Endometrium (tissue), 2 donors: ENCODE measurements around the gene MDFIC.
"Not testable (repeated sequence)": the region's sequence is repeated elsewhere in the genome, so short reads cannot be mapped to it uniquely, and the experiment has no call there.

Source experiments
- FAIRE-seq: peaks from 2 replicates; lab custom pipeline; 2012; peaks lifted over from hg19 to GRCh38; lab: Jason Lieb, UNC
- donor health status: control.
- donor health status: control.

MDFIC gene

GRCh38 chr7:114922026-114922651 lies at the start of gene MDFIC:
Gene MDFIC, plus strand, starts transcription at chr7:114922094. Its CDS starts 940 bp downstream, at chr7:114923034.
- no peak for FAIRE-seq

DNA sequence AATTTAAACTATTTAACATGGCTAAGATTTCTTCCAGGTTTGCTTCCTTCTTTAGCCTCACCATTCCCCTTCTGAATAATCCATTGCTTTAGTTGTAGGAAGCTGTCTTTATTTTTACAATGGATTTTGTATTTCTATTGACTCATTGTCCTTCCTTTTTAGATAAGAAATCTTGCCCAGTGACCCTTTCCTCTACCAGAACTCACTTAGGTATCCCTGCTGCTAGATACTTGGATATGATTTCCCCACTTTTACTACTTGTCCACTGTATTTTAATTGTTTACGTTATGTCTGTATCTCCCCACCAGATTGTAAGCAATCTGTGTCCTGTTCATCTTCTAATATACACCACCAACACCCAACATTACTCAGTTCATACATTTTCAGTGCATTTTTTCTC lies 47.7 kb upstream of the MDFIC start:
- FAIRE-seq = no peak

- peak; percentile 50 for FAIRE-seq
These were observed 46.7 kb upstream of the MDFIC start for GRCh38 chr7:114875186-114875585.

- peak; percentile 93 for FAIRE-seq
These were observed 42.3 kb upstream of the MDFIC start for GRCh38 chr7:114879554-114879953.

DNA sequence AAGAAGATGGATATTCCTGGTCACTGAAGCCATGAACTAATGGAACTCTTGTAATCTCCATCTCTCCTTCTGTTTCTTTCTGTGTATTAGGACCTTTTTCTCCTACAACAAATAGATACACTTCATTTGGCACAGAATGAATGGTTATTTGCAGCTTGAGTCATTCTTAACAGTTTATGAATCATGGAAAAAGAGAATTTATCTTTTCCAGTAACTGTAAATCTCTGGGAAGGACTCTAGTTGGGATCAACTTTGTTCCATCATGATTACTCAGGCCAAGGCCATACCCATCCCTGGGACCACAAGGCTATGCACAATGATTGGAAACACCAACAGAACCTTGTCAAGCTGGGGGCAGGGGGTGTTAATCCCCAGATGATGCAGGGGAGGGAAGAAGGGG lies 36.1 kb upstream of the MDFIC start:
- no peak for FAIRE-seq

- no peak for FAIRE-seq
These were observed 35.7 kb upstream of the MDFIC start for GRCh38 chr7:114886241-114886640.

DNA sequence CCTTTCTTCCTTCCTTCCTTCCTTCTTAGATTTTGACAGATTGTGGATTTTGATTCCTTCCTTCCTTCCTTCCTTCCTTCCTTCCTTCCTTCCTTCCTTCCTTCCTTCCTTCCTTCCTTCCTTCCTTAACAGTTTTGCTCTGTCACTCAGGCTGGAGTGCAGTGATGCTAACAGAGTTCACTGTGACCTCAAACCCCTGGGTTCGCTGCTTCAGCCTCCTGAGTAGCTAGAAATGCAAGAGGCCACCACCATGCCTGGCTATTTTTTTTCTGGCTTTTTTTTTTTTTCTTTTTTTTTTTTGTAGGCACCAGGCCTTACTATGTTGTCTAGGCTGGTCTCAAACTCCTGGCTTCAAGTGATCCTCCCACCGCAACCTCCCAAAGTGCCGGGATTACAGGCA lies 32.8 kb upstream of the MDFIC start:
- not testable (repeated sequence) for FAIRE-seq

GRCh38 chr7:114889646-114890285 lies 32.1 kb upstream of the MDFIC start:
- no peak for FAIRE-seq

DNA sequence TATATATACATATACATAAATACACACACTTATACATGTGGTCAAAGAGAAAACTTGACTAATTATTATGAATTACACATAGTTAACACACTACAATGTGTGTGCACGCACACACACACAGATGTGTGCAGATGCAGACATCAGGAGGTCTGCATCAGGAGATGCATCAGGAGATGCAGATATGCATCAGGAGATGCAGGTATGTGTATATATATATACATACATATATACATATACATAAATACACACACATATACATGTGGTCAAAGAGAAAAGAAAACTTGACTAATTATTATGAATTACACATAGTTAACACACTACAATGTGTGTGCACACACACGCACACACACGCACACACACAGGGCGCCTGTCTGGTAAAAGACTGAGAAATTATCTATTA lies 31.3 kb upstream of the MDFIC start:
- FAIRE-seq = no peak

- FAIRE-seq = no peak
These were observed 21.8 kb upstream of the MDFIC start for GRCh38 chr7:114900127-114900526.

- no peak for FAIRE-seq
These were observed 20.1 kb upstream of the MDFIC start for GRCh38 chr7:114901771-114902170.

GRCh38 chr7:114903131-114903530 lies 18.8 kb upstream of the MDFIC start:
- no peak for FAIRE-seq

DNA sequence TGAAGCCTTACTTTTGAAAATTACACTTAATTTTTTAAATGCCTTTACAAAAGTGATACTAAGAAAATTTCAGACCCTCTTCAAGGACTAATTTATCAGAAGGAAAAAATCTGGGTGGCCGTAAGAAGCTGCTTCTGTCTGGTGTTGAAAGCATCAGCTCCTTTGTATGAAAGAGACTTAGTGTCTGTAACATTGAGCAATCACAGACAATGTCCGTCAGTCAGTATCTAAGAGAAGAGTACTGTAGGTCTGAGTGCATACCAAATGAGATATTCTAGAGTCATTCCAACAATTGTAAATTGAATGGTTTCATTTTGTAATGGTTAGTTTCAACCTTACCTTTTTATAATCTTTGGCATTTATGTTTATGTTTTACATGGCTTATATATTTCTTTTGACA lies 11.1 kb upstream of the MDFIC start:
- no peak for FAIRE-seq

- no peak for FAIRE-seq
These were observed 10.5 kb upstream of the MDFIC start for GRCh38 chr7:114911411-114911810.

- no peak for FAIRE-seq
These were observed 5.5 kb upstream of the MDFIC start for GRCh38 chr7:114916261-114916892.

- no peak for FAIRE-seq
These were observed 4.6 kb upstream of the MDFIC start for GRCh38 chr7:114917211-114917839.

DNA sequence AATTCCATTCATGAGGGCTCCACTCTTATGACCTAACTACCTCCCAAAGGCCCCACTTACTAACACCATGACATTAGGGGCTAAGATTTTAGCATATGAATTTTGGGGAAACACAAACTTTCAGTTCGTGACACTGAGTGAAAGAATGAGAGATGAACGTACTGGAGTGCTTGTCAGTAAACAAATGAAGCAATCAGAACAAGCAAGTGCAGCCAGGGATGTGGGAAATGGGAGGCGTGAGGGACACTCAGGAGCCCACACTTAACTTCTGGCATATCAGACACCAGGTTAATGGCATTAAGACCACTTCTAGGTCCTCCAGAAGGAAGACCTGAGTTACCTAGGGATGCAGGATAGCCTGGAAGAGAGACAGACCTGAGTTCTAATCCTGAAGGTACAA lies 2.3 kb upstream of the MDFIC start:
- FAIRE-seq = no peak

GRCh38 chr7:114921631-114922025 lies 266 bp upstream of the MDFIC start:
- FAIRE-seq = no peak

DNA sequence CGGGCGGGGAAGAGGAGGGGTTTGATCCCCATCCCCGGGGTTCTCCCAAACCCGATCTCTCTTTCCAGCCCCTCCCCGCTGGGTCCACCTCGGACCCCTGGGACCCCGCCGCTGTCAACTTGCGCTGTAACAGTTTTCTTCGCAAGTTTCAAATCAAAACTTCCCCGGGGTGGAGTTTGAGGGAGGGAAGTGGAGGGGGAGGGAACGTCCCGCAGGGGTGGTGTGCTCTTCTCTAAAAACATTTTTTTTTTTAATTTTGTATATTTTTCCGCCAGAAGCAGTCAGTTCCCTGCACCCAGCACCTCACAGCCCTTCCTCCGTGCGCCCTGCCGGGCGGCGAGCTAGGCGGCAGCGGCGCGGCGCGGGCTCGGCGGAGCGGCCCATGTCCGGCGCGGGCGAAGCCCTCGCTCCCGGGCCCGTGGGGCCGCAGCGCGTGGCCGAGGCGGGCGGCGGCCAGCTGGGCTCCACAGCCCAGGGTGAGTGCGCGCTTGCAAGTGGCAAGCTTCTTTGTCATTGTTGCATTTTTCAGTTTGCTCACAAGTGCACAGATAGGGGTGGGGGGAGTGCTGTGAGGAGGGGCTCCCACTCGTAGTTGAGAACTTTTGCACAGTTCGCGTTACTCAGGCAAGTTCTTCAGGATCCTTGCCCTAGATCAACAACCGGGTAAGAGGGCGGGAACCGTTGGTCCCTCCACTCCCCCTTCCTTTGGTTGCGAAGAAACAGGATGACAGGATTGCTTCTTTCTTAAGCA lies 933 bp downstream of the MDFIC start:
- FAIRE-seq = no peak

- FAIRE-seq = peak; percentile 8
These were observed 1.5 kb downstream of the MDFIC start for GRCh38 chr7:114923403-114923713.

GRCh38 chr7:114924038-114924712 lies 2.3 kb downstream of the MDFIC start:
- no peak for FAIRE-seq

DNA sequence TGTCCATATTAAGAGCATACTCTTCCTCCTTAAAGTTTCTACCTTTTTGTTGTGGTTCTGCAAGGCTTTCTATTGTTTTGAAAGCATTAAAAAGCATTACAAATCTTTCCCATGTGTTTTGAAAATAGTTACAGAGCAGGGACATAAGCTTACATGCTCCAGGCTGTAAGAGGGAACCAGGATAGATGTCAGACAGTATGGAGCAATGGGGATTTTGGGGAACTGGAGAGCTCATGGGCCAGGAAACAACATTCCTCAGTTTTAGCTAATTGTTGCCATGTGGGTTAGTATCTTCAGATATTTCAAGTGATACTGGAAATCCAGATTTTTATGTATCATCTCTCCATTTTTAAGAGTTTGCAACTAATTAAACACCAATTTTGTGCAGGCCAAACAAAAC lies 3.5 kb downstream of the MDFIC start:
- FAIRE-seq = no peak
